Peyer's patch (tissue), 4 donors: Measurements from ENCODE around the gene PDGFA. TPM values are rescaled to one million over a fixed set of nuclear protein-coding genes. Genes with fewer than 3 reads are reported as not detected.

ENCODE experiments used
- DNase-seq, 3 donors: peaks; one replicate each; pipeline ENCODE4 v3.0.0-alpha.2; 2017 to 2019
- H3K27ac ChIP-seq, 4 donors: fragments of 200-600 bp; sonication (generic); one replicate each; pipeline ENCODE4 v1.5.1; 2016 to 2019
- H3K27me3 ChIP-seq, 2 donors: fragments of 200-600 bp; sonication (generic); one replicate each; pipeline ENCODE4 v1.5.1; 2019
- H3K36me3 ChIP-seq, 3 donors: fragments of 200-600 bp; sonication (generic); one replicate each; pipeline ENCODE4 v1.5.1; 2016 to 2019
- H3K4me1 ChIP-seq, 4 donors: fragments of 200-600 bp; sonication (generic); one replicate each; pipeline ENCODE4 v1.5.1; 2016 to 2019
- H3K4me3 ChIP-seq, 4 donors: fragments of 200-600 bp; sonication (generic); 1 replicate in 3 of 4; 2 replicates in 1 of 4; pipeline ENCODE4 v1.5.1; 2016 to 2019; ENCODE audit warnings: mild to moderate bottlenecking in 1 of 4
- H3K9me3 ChIP-seq, 4 donors: fragments of 200-600 bp; sonication (generic); one replicate each; pipeline ENCODE4 v1.5.1; 2016 to 2019; ENCODE audit warnings: mild to moderate bottlenecking in 1 of 4
- POLR2A ChIP-seq, 2 donors: fragments of 450-650 bp; IDR thresholded peaks; one replicate each; pipeline ENCODE4 v1.5.1; 2017; ENCODE audit warnings: antibody characterized with exemption in 2 of 2, mild to moderate bottlenecking in 2 of 2, moderate library complexity in 2 of 2
- total RNA-seq, 4 donors: library from RNA; depleted of rRNA; stranded (reverse); fragments of >200 nt; gene quantifications; one replicate each; pipeline ENCODE4 v1.1.0, GENCODE V29; 2016
- TF ChIP-seq, protein P1 (sequence below), 6 experiments: fragments of 450-650 bp in 4 of 6; fragments of 200-600 bp in 2 of 6; sonication (generic) in 1 of 6; IDR thresholded peaks; one replicate each; pipeline ENCODE4 v1.5.1; 2017 to 2019; ENCODE audit warnings: antibody characterized with exemption in 6 of 6, mild to moderate bottlenecking in 3 of 6, moderate library complexity in 1 of 6

The PDGFA gene
- total RNA-seq, 4 donors from 2014 or later, result 5.8 to 97.8 (median 59.4) TPM

DNA sequence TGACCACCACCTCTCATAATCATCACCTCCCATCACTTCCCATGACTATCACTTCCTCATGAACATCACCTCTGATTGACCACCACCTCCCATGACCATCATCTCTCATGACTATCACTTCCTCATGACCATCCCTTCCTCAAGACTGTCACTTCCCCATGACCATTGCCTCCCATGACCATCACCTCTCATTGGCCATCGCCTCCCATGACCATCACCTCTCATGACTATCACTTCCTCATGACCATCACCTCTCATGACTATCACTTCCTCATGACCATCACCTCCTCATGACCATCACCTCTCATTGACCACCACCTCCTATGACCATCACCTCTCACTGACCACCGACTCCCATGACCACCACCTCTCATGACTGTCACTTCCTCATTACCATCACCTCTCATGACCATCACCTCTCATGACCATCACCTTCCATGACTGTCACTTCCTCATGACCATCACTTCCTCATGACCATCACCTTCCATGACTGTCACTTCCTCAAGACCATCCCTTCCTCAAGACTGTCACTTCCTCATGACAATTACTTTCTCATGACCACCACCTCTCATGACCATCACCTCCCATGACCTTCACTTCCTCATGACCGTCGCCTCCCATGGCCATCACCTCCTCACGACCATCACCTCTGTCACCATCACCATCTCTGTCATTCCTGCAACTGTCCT lies 51.6 kb downstream of the PDGFA start:
- H3K4me3 ChIP-seq, result no peak overlapping the region
- peaks cover 0 to 12% (median 0%) of the 10 kb centered on the region in 4 donors for H3K4me1 ChIP-seq
- TF ChIP-seq POLR2A (IDR thresholded peaks at IDR 0.05), result no peak
- TF ChIP-seq, protein P1, sequence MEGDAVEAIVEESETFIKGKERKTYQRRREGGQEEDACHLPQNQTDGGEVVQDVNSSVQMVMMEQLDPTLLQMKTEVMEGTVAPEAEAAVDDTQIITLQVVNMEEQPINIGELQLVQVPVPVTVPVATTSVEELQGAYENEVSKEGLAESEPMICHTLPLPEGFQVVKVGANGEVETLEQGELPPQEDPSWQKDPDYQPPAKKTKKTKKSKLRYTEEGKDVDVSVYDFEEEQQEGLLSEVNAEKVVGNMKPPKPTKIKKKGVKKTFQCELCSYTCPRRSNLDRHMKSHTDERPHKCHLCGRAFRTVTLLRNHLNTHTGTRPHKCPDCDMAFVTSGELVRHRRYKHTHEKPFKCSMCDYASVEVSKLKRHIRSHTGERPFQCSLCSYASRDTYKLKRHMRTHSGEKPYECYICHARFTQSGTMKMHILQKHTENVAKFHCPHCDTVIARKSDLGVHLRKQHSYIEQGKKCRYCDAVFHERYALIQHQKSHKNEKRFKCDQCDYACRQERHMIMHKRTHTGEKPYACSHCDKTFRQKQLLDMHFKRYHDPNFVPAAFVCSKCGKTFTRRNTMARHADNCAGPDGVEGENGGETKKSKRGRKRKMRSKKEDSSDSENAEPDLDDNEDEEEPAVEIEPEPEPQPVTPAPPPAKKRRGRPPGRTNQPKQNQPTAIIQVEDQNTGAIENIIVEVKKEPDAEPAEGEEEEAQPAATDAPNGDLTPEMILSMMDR (IDR thresholded peaks at IDR 0.05), result no peak
- no peak for DNase-seq
- no peak overlapping the region for H3K27ac ChIP-seq
- no peaks in the 10 kb centered on the region for H3K9me3 ChIP-seq
- no peaks in the 10 kb centered on the region for H3K27me3 ChIP-seq
- H3K36me3 ChIP-seq, result no peaks in the 10 kb centered on the region

DNA sequence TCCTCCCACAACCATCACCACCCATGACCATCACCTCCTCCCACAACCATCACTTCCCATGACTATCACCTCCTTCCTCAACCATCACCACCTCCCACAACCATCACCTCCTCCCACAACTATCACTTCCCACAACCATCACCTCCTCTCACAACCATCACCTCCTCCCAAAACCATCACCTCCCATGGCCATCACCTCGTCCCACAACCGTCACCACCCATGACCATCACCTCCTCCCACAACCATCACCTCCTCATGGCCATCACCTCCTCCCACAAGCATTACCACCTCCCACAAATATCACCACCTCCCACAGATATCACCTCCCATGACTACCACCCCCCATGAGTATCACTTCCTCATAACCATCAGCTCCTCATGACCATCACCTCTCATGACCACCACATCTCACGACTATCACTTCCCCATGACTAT lies 52.2 kb downstream of the PDGFA start:
- TF ChIP-seq, protein P1 (IDR thresholded peaks at IDR 0.05), result no peak
- TF ChIP-seq POLR2A (IDR thresholded peaks at IDR 0.05), result no peak
- peak in 2 of 3 donors; percentile 19 to 26 for DNase-seq

DNA sequence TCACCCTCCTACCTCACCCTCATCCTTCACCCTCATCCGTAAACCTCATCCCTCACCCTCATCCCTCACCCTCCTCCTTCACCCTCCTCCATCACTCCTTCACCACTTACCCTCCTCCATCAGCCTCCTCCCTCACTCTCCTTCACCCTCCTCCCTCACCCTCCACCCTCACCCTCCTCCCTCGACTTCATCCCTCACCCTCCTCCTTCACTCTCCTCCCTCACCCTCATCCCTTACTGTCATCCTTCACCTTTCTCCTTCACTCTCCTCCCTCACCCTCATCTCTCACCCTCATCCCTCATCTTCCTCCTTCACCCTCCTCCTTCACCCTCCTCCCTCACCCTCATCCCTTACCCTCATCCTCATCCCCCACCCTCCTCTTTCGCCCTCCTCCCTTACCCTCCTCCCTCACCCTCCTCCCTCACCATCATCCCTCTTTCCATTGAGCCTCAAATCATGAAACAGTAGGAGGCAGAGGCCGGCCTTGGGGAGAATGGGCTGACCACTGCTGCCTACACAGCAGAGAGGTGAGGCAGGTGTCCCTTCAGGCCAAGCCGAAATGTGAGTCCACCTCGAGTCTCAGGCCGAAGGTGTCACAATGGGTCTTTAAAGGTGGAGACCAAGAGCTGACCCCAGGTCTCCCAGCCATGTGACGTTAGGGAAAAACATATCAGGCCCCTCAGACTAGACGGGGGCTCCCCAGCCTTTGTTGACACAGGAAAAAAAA lies 53.0 kb downstream of the PDGFA start:
- TF ChIP-seq, protein P1 (IDR thresholded peaks at IDR 0.05), result no peak
- no peak for TF ChIP-seq POLR2A (IDR thresholded peaks at IDR 0.05)
- H3K36me3 ChIP-seq, result no peaks in the 10 kb centered on the region
- H3K9me3 ChIP-seq, result no peaks in the 10 kb centered on the region
- no peaks in the 10 kb centered on the region for H3K27me3 ChIP-seq
- H3K27ac ChIP-seq, result no peak overlapping the region
- peak in 2 of 3 donors; percentile 15 to 28 for DNase-seq
- H3K4me3 ChIP-seq, result no peak overlapping the region
- peaks cover 0 to 7% (median 0%) of the 10 kb centered on the region in 4 donors for H3K4me1 ChIP-seq

More for the DNA sequence above, 52.2 kb downstream of the PDGFA start:
- Histone ChIP-seq H3K36me3 (no peaks in the 10 kb centered on the region), H3K9me3 (no peaks in the 10 kb centered on the region), H3K27ac (no peak overlapping the region), H3K4me3 (no peak overlapping the region), H3K27me3 (no peaks in the 10 kb centered on the region), H3K4me1 (peaks cover 0 to 11% (median 0%) of the 10 kb centered on the region in 4 donors)

GRCh38 chr7:465710-466400 lies 53.8 kb downstream of the PDGFA start:
- Histone ChIP-seq H3K27me3 (no peaks in the 10 kb centered on the region), H3K9me3 (no peaks in the 10 kb centered on the region), H3K4me1 (peaks cover 0 to 7% (median 0%) of the 10 kb centered on the region in 4 donors), H3K4me3 (no peak overlapping the region), H3K36me3 (no peaks in the 10 kb centered on the region), H3K27ac (no peak overlapping the region)
- peak in 1 of 3 donors; percentile 9 for DNase-seq
- TF ChIP-seq, protein P1 (IDR thresholded peaks at IDR 0.05), result no peak
- no peak for TF ChIP-seq POLR2A (IDR thresholded peaks at IDR 0.05)

DNA sequence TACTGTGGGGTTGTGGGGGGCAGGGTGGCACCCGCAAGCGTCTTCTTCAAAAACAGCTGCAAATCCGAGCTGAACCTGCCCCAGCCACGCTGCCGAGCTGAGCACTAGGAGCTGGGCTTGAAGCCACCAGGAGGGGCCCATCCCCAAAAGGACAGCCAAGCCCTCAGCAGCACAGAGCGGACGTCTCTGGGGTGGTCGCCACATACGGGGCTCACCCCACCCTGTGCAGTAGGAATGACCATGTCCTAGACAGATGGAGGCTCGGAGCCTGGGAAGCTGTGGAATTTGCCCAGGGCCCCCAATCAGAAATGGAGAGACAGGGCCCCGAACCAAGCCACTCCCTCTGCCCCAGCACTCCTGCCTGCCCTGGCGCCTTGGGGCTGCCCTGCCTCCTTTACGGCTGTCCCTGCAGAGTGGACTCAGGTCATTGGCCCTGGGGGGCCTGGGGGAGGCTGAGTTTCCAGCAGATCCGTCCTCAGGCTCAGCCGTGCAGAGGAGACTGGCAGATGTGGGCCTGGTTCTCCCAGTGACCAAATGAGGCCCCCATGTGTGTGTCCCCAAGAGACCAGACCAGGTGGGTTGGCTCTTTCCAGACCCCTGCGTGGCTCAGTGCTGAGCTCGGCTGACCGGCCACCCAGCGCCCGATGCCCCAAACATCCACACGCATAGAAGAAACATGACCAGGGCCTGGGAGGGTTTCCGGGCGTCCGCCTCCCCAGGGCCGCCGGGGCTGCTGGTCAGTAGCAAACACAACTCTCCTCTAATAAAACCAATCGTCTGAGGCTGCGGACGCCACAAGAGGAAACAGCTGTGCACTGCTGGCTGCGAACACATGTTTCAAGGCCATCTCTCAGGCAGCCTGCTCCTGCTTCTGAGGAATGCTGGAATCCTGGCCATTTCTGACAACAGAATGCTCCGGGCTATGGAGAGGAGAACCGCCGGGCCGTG lies 54.9 kb downstream of the PDGFA start:
- peak in 2 of 3 donors; percentile 47 to 48 for DNase-seq
- no peaks in the 10 kb centered on the region for H3K27me3 ChIP-seq
- H3K27ac ChIP-seq, result no peak overlapping the region
- H3K36me3 ChIP-seq, result no peaks in the 10 kb centered on the region
- H3K4me3 ChIP-seq, result no peak overlapping the region
- TF ChIP-seq, protein P1 (IDR thresholded peaks at IDR 0.05), result no peak
- TF ChIP-seq POLR2A (IDR thresholded peaks at IDR 0.05), result no peak
- no peaks in the 10 kb centered on the region for H3K9me3 ChIP-seq
- H3K4me1 ChIP-seq, result peaks cover 0 to 7% (median 0%) of the 10 kb centered on the region in 4 donors
